SK-N-MC (cell line): ENCODE measurements around the gene NSRP1.

ENCODE experiments used
- EZH2 ChIP-seq: fragments of 200-600 bp; sonication (generic); IDR thresholded peaks from one replicate; pipeline ENCODE4 v1.6.1; 2017; ENCODE audit warnings: antibody characterized with exemption
- FOXP2 ChIP-seq: optimal IDR thresholded peaks from 2 replicates; pipeline ENCODE3; 2011; ENCODE audit warnings: mild to moderate bottlenecking, moderate library complexity; ENCODE audit not compliant: insufficient read depth; ENCODE audit errors: extremely low read length, control extremely low read depth
- POLR2AphosphoS5 ChIP-seq: IDR thresholded peaks from 2 replicates; pipeline ENCODE4 v1.6.1; 2012; ENCODE audit warnings: mild to moderate bottlenecking, low read depth, low read length, borderline replicate concordance

DNA sequence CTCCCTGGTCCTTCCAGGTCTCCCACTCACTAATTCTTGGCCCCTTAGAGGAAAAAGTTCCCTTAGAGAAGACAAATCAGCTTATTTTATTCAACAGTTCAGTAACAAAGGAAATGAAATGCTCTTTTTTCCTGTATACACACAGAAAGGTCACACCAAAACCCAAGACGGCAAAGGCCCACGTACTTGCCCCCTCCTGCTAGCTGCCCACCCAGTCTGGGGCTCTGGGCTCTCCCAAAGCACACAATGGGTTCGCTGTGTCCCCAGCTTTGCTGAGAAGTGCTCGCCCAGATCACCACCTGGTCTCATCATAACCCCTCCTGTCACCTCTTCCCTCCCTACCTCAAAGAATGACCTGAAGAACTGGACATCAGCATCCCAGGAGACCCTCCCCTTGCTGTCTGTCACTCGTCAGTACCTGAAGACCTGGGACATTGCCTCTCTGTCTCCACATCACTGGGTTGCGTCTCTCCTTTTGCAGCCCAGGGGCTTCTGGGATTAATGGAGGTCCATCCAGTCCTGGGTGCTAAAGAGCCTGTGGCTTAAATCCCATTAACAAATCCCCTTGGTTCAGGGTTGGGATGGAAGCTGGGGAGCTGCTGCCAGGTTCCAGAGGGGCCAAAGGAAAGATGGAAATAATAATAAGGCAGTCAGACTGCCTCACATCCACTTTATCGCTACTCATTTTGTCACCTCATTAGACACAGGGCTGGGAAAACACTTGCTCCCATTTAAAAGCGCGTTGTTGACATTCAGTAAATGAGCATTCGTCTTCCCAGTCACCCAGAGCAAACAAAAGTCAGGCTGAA, 115.6 kb downstream of the NSRP1 start:
- TF ChIP-seq POLR2AphosphoS5 (no peak), EZH2 (no peak), FOXP2 (no peak)
